Measurements from ENCODE around the gene MYBPH.

- TF ChIP-seq CTCF (IDR thresholded peaks at IDR 0.05) (no peak), POLR2A (IDR thresholded peaks at IDR 0.05) (no peak)
Observed at GRCh38 chr1:203145321-203146041, 30.1 kb downstream of the MYBPH start.
